ENCODE measurements around the gene PPM1N.

GRCh38 chr19:45527731-45528130, 29.5 kb downstream of the PPM1N start:
- TF ChIP-seq CTCF (conservative IDR thresholded peaks at IDR 0.05; ENCODE audit: low read depth, low read length) (no peak), EZH2 (IDR thresholded peaks at IDR 0.05; ENCODE audit: low read length, unreplicated experiment) (no peak)

Data from PC-3 (cell line).